GM10266 (cell line): ENCODE data around the gene NACA2.
"Not testable (repeated sequence)": the region's sequence is repeated elsewhere in the genome, so short reads cannot be mapped to it uniquely, and the experiment has no call there.

ENCODE experiments used
- DNase-seq: peaks from one replicate; pipeline ENCODE4 v3.0.0; 2012; ENCODE audit errors: extremely low spot score
- TF ChIP-seq, protein P1 (sequence below): IDR thresholded peaks from 2 replicates; pipeline ENCODE4 v1.5.1; 2012; ENCODE audit warnings: mild to moderate bottlenecking, low read depth; ENCODE audit not compliant: control insufficient read depth, insufficient read depth; ENCODE audit errors: missing control alignments

NACA2 gene

DNA sequence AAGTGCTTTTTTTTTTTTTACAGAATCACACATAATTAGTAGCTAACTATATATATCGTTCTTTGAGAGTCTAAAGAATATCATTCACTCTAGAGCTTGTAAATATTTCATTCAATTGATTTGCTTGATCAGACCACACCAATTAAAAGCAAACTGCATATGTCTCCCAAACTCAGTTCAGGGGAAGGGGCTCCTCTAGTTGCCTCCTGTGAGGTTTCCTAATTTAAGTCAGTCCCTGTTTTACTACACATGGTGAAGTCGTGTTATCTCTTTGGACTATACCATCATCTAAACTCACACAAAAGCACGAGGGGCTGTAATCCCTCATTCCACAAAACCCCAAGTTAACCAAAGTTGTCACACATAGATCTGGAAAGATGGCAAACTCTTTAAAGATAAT, 11.7 kb downstream of the NACA2 start:
- TF ChIP-seq, protein P1, sequence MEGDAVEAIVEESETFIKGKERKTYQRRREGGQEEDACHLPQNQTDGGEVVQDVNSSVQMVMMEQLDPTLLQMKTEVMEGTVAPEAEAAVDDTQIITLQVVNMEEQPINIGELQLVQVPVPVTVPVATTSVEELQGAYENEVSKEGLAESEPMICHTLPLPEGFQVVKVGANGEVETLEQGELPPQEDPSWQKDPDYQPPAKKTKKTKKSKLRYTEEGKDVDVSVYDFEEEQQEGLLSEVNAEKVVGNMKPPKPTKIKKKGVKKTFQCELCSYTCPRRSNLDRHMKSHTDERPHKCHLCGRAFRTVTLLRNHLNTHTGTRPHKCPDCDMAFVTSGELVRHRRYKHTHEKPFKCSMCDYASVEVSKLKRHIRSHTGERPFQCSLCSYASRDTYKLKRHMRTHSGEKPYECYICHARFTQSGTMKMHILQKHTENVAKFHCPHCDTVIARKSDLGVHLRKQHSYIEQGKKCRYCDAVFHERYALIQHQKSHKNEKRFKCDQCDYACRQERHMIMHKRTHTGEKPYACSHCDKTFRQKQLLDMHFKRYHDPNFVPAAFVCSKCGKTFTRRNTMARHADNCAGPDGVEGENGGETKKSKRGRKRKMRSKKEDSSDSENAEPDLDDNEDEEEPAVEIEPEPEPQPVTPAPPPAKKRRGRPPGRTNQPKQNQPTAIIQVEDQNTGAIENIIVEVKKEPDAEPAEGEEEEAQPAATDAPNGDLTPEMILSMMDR: no peak
- DNase-seq: no peak

DNA sequence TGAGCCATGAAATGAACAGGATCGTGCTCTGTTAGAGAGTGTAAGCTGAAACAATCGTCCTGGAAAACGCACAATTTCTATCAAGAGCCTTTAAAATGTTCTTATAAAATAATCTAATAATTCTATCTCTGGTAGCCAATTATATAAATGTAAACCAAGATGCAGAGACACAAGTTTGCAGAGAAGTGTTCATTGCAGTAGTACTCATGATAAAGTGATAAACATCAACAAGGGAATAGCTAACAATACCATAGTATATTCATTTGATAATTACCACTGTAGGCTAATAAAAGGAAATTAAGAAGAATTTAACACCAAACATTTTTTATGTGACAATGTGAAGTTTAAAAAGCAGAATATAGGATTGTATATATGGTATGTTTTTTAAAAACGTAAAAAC, 12.4 kb downstream of the NACA2 start:
- TF ChIP-seq, protein P1: no peak
- no peak for DNase-seq

DNA sequence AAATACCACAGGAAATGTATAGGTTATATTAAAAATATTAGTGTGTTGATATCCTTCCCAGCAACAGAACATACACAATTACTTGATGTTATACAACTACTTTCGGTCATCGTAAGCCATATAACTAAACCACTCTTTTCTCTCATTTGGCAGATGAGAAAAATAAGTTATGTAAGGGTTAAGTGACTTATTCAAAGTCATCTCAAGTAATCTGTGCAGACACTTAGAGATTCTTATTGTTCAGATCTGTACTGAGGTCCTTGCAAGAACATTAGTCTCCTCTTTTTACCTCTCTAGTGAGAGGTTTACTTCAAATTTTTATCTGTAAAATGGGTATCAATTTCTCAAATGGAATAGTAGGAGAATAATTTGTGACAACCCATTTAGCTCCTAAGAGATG, 15.0 kb downstream of the NACA2 start:
- TF ChIP-seq, protein P1: no peak
- DNase-seq: no peak

DNA sequence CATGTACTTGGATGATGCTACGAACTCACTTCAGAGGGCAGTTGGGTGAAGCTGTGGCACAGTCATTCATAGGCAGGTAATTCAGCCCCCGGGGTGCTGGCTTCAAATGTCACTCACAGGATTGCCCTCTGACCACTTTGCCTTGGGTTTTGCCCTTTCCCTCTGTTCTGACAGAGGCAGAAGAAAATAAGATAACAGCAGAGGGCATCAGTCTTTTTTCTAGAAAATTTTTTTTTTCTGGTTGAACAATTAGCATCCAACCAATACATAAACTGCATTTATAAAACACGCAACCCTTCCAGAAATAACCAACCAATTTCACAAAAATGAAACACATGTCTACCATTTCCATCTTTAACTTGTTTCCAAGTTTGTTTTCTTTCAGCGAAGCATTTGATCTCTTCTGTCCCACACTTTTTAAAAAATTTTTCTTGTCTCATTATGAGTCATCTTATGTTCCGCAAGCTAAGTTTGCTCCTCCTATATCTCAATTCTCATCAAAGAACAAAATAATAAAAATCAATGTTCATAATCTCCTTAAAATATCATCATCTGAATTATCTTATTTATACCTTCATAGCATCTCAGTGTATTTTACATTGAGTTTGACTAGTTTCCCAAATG, 15.6 kb downstream of the NACA2 start:
- TF ChIP-seq, protein P1: no peak
- no peak for DNase-seq

DNA sequence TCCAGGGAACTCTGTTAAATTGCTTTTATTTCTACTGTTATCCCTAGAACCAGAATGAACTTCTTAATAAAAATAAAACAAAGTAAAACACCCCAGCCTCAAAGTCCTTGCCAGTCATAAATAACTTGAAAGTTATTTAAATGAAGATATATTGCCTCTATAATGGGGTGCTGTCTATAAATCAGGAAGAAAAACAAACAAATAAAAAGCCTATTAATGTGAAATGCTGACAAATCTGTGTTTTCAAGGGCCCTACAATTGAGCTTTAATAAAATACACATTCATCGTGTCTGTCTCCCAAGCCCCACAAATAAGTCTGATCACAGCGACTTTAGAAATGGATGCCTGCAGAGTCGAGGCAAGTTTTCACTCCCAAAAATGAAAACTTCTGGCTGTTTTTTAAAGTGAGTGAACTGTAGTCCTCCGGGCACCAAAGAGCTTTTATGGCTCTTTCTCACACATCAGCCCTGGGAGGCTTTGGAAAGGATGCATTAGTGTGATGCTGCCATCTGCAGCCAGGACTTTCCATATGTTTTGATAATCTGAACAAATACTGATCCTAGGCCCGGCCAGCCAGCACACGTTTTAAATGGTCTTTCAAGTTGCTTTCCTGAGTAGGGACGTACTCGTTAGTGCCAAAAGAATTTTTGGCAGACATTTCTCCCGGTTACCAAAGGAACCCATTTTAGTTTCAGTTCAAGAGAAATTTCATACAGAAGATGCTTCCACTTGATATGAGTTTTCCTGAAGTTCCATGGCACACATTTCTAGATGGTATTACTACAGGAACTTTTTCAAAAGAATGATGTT, 16.3 kb downstream of the NACA2 start:
- DNase-seq: no peak
- TF ChIP-seq, protein P1: no peak

DNA sequence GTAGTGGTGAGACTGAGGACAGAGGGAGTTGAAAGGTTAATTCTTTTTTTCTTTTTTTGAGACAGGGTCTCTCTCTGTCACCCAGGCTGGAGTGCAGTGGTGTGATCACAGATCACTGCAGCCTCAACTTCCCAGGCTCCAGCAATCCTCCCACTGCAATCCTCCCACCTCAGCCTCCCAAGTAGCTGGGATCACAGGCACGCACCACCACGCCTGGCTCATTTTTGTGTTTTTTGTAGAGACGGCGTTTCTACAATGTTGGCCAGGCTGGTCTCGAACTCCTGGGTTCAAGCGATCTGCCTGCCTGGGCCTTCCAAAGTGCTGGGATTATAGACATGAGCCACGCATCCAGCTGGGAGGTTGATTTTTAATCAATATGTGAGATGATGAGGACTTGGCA, 18.5 kb downstream of the NACA2 start:
- not testable (repeated sequence) for DNase-seq

DNA sequence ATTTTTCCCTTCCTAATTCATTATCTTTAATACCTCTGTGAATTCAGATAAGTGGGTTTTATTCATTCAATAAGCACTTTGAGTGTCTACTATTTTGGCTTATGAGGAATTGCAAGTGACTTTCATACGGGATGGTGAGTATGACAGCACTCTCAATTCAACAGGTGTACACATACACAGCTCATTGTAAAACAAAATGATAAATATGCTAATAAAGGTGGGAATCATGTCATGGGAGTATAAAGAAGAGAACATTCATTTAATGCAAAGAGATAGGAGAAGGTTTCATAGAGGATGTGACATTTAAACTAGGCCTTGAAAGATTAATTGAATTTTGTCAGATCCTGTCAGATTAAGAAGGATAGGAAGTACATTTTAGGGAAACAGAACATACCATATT, 19.4 kb downstream of the NACA2 start:
- TF ChIP-seq, protein P1: no peak
- no peak for DNase-seq
